HAP-1 (cell line): ENCODE results near the gene APOBEC3F.

Experiments
- DNase-seq, 2 experiments: peaks; one replicate each; pipeline ENCODE4 v3.0.0-alpha.2; 2016 to 2020; ENCODE audit warnings: low spot score in 2 of 2
- H3K27me3 ChIP-seq: fragments of 250-450 bp; sonication (Bioruptor Pico); 2 replicates; pipeline ENCODE4 v1.5.1; 2020; ENCODE audit warnings: low read depth, mild to moderate bottlenecking, moderate library complexity
- H3K36me3 ChIP-seq: fragments of 250-450 bp; sonication (Bioruptor Pico); replicated peaks from 2 replicates; pipeline ENCODE4 v1.5.1; 2020; ENCODE audit warnings: mild to moderate bottlenecking
- H3K4me1 ChIP-seq: fragments of 250-450 bp; sonication (Bioruptor Pico); 2 replicates; pipeline ENCODE4 v1.5.1; 2020; ENCODE audit warnings: mild to moderate bottlenecking
- H3K4me3 ChIP-seq: fragments of 250-450 bp; sonication (Bioruptor Pico); 2 replicates; pipeline ENCODE4 v1.5.1; 2020; ENCODE audit warnings: mild to moderate bottlenecking, moderate library complexity
- H3K9me3 ChIP-seq: fragments of 250-450 bp; sonication (Bioruptor Pico); 2 replicates; pipeline ENCODE4 v1.5.1; 2020; ENCODE audit warnings: mild to moderate bottlenecking, moderate library complexity
- in situ Hi-C: fragments of 300-500 bp; cut with MboI; formaldehyde crosslinking; loops from 3 replicates; pipeline ENCODE4 v1.14.3; 2020; ENCODE audit warnings: low sequenced_read_pairs, inconsistent platforms, mixed read lengths

The APOBEC3F gene

DNA sequence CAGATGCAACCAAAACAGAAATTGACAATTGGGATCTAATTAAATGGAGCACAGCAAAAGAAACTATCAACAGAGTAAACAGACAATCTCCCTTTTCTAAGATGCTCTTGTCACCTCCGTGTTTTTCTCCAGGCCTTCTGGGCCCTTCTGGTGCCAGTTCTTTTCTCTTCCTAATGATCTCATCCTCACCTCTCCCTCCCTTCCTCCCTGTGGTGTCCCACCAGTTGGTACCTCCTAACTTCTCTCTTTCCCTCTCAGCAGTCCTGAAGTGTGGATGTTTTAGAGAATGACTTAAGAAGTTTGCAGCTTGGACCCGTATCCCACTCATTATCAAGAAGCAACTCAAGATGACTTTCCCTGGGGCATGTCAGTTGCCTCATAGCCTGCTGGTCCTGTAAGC lies 62.8 kb downstream of the APOBEC3F start:
- no peak overlapping the region for H3K4me3 ChIP-seq
- no peaks in the 10 kb centered on the region for H3K9me3 ChIP-seq
- H3K36me3 ChIP-seq, result no peaks in the 10 kb centered on the region
- in situ Hi-C loops, result no loop called here
- no peaks in the 10 kb centered on the region for H3K4me1 ChIP-seq
- no peaks in the 10 kb centered on the region for H3K27me3 ChIP-seq
- no peak for DNase-seq
